ENCODE measurements around the gene ZNF491.
"Not testable (repeated sequence)": the region's sequence is repeated elsewhere in the genome, so short reads cannot be mapped to it uniquely, and the experiment has no call there.

- not testable (repeated sequence) for TF ChIP-seq CTCF (optimal IDR thresholded peaks at IDR 0.05 in 1 of 3, IDR thresholded peaks at IDR 0.05 in 1 of 3, conservative IDR thresholded peaks at IDR 0.05 in 1 of 3; ENCODE audit: extremely low read depth in 1 of 3, insufficient read depth in 2 of 3, low read length in 3 of 3); EZH2 (IDR thresholded peaks at IDR 0.05; ENCODE audit: low read length)
Observed at GRCh38 chr19:11776669-11777068, 21.7 kb upstream of the ZNF491 start.
